Psoas muscle (tissue), 7 donors: ENCODE data around the gene ZNF208. TPM values are rescaled to one million over a fixed set of nuclear protein-coding genes. Genes with fewer than 3 reads are reported as not detected.

ENCODE experiments used
- polyA plus RNA-seq, 3 donors: library from polyadenylated mRNA; stranded (reverse); fragments of 200-250 nt; gene quantifications; one replicate each; pipeline ENCODE4 v1.2.3, GENCODE V29; 2013
- total RNA-seq, 4 donors: library from RNA; stranded (reverse); fragmentation: NEBNext Ultra II Directional in 2 of 4; extraction: Animal tissue kit (Norgen Biotek cat#: 25700) in 2 of 4; gene quantifications; one replicate each; pipeline versions ENCODE4 v1.2.1 to v1.2.4, GENCODE V29; 2021 to 2023
- donor health status: healthy with polysubstance abuse.
- donor health status: DM: no; HTN: no; CAD: no; lungs with moderate emphysema.
- donor health status: Bipolar disorder and iron deficiency.
- donor health status: healthy.
- donor health status: DM: no; HTN: no; CAD: no.
- donor health status: DM: no; HTN: no; CAD: no.
- donor health status: DM: yes; HTN: yes; CAD: no.

Gene ZNF208
- total and polyA plus RNA-seq, 7 donors: 0.04 to 1.2 (median 0.44) TPM

Other genes with a start within 250 kb of the ZNF208 start
- 1 to 10 TPM; 3.1 to 6.0 (median 4.9) TPM for gene ZNF100, start 243.4 kb downstream of the ZNF208 start, total RNA-seq
- gene ZNF100, start 243.4 kb downstream of the ZNF208 start, polyA plus RNA-seq: 1 to 10 TPM in 1 of 3 donors, under 1 TPM in 2; 0.65 to 5.1 (median 0.94) TPM
- 1 to 10 TPM; 2.5 to 5.8 (median 4.2) TPM for gene ZNF43, start 174.8 kb downstream of the ZNF208 start, total RNA-seq
- gene ZNF43, start 174.8 kb downstream of the ZNF208 start, polyA plus RNA-seq: 1 to 10 TPM; 1.3 to 1.5 (median 1.5) TPM
- gene ZNF257, start 41.5 kb upstream of the ZNF208 start, total RNA-seq: under 1 TPM in 3 of 4 donors, not detected in 1; 0.20 to 0.36 (median 0.34) TPM
- gene ZNF257, start 41.5 kb upstream of the ZNF208 start, polyA plus RNA-seq: under 1 TPM in 2 of 3 donors, not detected in 1; 0.06 to 0.20 TPM
- gene ZNF676, start 186.0 kb upstream of the ZNF208 start, total RNA-seq: under 1 TPM; 0.21 to 0.68 (median 0.34) TPM
- under 1 TPM; 0.03 to 0.17 (median 0.12) TPM for gene ZNF676, start 186.0 kb upstream of the ZNF208 start, polyA plus RNA-seq